Coronary artery (tissue), 2 donors: ENCODE data around the gene THTPA.

Experiments used
- DNase-seq: peaks from one replicate; pipeline ENCODE4 v3.0.0-alpha.2; 2017; ENCODE audit warnings: low spot score
- H3K27ac ChIP-seq, 2 donors: fragments of 200-600 bp; sonication (generic); one replicate each; pipeline ENCODE4 v1.5.1; 2016 to 2019
- H3K4me3 ChIP-seq: fragments of 200-600 bp; sonication (generic); 2 replicates; pipeline ENCODE4 v1.5.1; 2016; ENCODE audit warnings: mild to moderate bottlenecking, moderate library complexity
- TF ChIP-seq, protein P1 (sequence below): fragments of 200-600 bp; sonication (generic); IDR thresholded peaks from one replicate; pipeline ENCODE4 v1.5.1; 2019; ENCODE audit warnings: antibody characterized with exemption

The THTPA gene

GRCh38 chr14:23573384-23574015 is 17.4 kb downstream of the THTPA start:
- no peak for DNase-seq
- Histone ChIP-seq H3K27ac (peak overlapping the region in 1 of 2 donors; percentile 2), H3K4me3 (no peak overlapping the region)
- TF ChIP-seq, protein P1, sequence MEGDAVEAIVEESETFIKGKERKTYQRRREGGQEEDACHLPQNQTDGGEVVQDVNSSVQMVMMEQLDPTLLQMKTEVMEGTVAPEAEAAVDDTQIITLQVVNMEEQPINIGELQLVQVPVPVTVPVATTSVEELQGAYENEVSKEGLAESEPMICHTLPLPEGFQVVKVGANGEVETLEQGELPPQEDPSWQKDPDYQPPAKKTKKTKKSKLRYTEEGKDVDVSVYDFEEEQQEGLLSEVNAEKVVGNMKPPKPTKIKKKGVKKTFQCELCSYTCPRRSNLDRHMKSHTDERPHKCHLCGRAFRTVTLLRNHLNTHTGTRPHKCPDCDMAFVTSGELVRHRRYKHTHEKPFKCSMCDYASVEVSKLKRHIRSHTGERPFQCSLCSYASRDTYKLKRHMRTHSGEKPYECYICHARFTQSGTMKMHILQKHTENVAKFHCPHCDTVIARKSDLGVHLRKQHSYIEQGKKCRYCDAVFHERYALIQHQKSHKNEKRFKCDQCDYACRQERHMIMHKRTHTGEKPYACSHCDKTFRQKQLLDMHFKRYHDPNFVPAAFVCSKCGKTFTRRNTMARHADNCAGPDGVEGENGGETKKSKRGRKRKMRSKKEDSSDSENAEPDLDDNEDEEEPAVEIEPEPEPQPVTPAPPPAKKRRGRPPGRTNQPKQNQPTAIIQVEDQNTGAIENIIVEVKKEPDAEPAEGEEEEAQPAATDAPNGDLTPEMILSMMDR, result no peak

DNA sequence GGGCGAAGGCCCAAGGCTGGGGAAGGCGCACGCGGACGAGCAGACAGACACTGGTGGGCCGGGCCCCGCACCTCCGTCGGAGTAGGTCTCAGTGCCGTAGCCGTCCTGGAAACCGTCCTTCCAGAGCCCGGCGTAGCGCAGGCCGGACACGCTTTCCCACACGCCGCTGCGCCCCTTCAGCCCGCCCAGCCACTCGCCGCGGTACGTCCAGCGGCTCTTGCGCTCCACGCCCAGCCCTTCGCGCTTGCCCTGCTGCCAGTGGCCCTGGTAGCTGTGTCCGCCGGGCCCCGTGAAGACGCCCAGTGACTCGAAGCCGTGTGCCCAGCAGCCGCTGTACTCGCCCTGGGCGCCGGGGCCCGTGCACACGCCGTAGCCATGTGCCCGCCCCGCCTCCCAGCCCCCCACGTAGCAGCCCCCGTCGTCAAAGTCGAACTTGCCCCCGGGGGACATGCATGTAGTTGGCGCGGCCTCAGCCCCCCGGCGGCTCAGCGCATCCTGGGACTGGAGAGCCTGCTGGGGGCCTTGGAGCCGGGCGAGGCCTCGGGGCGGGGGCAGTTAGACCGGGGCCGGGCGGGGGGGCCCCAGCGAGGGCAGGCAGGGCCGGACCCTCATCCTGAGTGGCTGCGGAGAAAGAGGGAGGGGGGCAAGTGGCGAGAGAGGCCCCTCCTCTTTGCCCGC is 21.1 kb downstream of the THTPA start:
- TF ChIP-seq, protein P1, result no peak
- Histone ChIP-seq H3K27ac (no peak overlapping the region), H3K4me3 (peak overlapping the region; percentile 63)
- no peak for DNase-seq

DNA sequence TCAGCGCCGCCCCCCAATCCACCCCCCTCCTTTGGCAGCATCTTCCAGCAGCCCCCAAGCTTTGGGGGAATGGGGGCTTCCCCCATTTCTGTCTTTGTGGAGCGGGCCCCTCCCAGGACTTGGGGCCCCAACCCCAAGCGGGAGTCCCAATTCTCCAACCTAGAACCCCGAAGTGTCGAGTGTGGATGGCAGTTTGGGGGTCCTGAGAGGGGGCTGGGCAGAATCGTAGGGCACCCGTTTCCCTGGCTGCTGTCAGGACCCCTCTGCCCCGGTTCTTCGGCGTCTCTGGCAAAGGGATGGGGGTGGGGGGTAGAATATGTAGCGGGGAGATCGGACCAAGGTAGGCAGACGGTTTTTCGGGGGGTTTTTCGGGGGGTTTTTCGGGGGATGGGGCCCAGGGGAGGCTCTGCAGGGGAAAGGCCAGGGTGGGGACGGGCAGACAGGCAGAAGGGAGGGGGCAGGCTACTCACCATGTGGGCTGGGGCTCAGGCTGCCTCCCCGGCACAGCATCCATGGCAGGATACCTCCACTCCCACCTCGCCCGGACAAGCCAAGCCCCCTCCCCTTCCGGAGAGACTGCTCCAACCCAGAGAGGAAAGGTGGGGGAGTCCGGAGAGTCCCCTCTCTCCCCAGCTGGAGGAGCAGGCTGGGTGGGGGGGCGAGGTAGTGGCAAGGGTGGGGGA is 21.8 kb downstream of the THTPA start:
- H3K4me3 ChIP-seq, result peak overlapping the region; percentile 63
- no peak for DNase-seq
- TF ChIP-seq, protein P1, result no peak
- H3K27ac ChIP-seq, result no peak overlapping the region

DNA sequence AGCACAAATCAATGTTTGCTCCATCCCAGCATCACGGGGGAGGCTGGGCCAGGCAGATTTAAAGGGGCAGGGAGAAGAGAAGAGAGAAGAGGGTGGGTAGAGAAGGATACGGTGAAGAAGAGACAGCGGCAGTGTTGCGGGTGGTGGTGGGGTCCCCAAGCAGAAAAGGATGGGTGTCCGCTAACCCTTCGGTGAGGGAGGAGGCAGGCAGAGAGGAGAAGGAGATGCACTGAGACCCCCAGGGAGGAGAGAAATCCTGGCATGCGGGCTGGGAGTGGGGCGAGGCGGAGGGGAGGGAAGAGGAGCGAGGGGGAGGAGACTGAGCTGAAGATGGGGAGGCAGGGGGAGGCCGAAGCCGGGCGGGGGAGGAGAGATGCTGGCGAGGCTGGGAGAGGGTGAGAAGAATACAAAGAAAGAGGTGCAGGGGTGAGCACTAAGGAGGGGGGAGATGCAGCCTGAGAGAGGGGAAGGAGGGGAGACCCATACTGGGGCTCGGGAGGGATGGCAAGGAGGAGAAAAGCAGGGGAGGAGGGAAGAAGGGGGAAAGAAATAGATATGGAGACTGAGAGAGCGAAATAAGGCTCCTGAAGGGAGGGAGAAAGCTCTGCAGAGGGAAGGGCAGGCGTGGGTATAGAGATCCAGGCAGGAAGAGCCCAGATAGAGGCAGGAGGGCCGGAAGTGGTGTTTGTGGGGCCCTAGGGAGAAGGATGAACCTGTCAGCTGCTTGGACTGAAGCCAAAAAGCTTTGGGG is 22.7 kb downstream of the THTPA start, which contains the start of gene JPH4:
JPH4 (minus strand) TSS at position 231 of the 751 bp plus-strand sequence. CDS start 1,337 bp downstream, outside the sequence.
- no peak within 1 kb of the TSS for H3K27ac ChIP-seq
- TF ChIP-seq, protein P1, result no peak
- peak within 1 kb of the TSS; percentile 63 for H3K4me3 ChIP-seq
- no peak for DNase-seq

DNA sequence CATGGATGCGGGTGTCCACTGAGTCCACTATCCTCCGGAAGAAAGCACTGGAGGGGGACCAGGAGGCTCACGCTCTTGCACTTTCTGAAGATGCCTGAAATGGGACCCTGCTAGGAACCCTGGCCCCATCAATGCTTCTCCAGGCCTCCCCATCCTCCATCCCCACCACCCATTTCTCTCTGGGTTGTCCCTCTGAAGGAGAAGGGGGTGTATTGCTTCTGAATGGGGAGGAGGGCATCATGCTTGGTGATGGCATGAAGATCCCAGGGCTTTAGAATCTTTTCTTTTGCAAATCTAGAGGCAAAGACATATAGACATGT is 23.2 kb downstream of the THTPA start:
- DNase-seq, result no peak
- no peak overlapping the region for H3K4me3 ChIP-seq
- H3K27ac ChIP-seq, result no peak overlapping the region
- TF ChIP-seq, protein P1, result no peak

DNA sequence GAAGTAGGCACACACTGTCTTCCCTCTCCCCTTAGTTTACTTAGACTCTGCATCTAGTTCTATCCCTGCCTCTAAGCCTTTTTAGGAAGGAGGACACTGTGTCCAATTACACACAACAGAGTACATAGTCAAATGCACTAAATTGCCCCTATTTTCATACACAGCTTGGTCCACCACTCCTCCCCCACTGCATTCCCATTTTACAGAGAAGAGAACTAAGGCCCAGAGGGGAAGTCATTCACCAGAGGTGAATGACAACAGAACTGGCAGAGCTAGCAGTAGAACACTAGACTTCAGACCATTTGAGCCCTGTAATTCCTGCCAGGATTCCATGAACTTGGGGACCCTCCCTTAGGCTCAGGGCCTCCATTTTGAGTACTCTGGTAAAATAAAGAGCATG is 23.7 kb downstream of the THTPA start:
- TF ChIP-seq, protein P1, result no peak
- H3K27ac ChIP-seq, result no peak overlapping the region
- H3K4me3 ChIP-seq, result no peak overlapping the region
- DNase-seq, result no peak
